AG04449 (cell line): ENCODE data around the gene SIPA1L3.
"Not testable (repeated sequence)": the region's sequence is repeated elsewhere in the genome, so short reads cannot be mapped to it uniquely, and the experiment has no call there.

Source experiments
- CTCF ChIA-PET: fragments of 350-600 bp; formaldehyde crosslinking; extraction: SDS; loops from one replicate; lab custom pipeline; 2021; ENCODE audit warnings: antibody characterized with exemption; lab: Yijun Ruan, JAX
- POLR2A ChIA-PET: fragments of 400-600, 350-600 bp; formaldehyde crosslinking; extraction: SDS; loops from one replicate; lab custom pipeline; 2020; ENCODE audit warnings: antibody characterized with exemption, inconsistent platforms; lab: Yijun Ruan, JAX
- DNase-seq: peaks from one replicate; pipeline ENCODE4 v3.0.0-alpha.2; 2010; ENCODE audit warnings: low read depth, low spot score
- H3K4me3 ChIP-seq: 2 replicates; pipeline ENCODE4 v1.5.1; 2011; ENCODE audit warnings: low read depth, mild to moderate bottlenecking, control low read depth, low read length
- CTCF ChIP-seq: IDR thresholded peaks from one replicate; pipeline ENCODE4 v1.5.1; 2011; ENCODE audit warnings: mild to moderate bottlenecking, moderate library complexity, low read length, control low read depth, inconsistent platforms; ENCODE audit not compliant: insufficient read depth; ENCODE audit errors: missing control alignments

Gene SIPA1L3

GRCh38 chr19:38228005-38228377, 321.0 kb downstream of the SIPA1L3 start:
- TF ChIP-seq CTCF, result no peak
- H3K4me3 ChIP-seq, result peak overlapping the region; percentile 8; the same call in 1 of the 2 replicates
- ChIA-PET CTCF (interaction anchor here (0.9 to 3.8 kb wide), 14 partner anchors 10 to 329 kb away, joined by 3 to 18 read pairs (median 5); partner anchors contain the start of genes CATSPERG, FAM98C and WDR87), POLR2A (no interaction called here)
- DNase-seq, result no peak

GRCh38 chr19:38228491-38229439, 321.8 kb downstream of the SIPA1L3 start:
- TF ChIP-seq CTCF, result no peak
- ChIA-PET POLR2A (no interaction called here), CTCF (interaction anchor here (1.1 to 7.7 kb wide), 7 partner anchors 9 to 326 kb away, joined by 3 to 93 read pairs (median 5); partner anchors contain the start of genes CATSPERG, SIPA1L3 and WDR87)
- DNase-seq, result no peak
- peak overlapping the region; percentile 62 for H3K4me3 ChIP-seq

GRCh38 chr19:38229585-38230073, 322.6 kb downstream of the SIPA1L3 start:
- ChIA-PET POLR2A (no interaction called here), CTCF (interaction anchor here (1.1 to 7.7 kb wide), 6 partner anchors 14 to 327 kb away, joined by 3 to 94 read pairs (median 6); partner anchors contain the start of genes CATSPERG, PSMD8, SIPA1L3 and WDR87)
- DNase-seq, result no peak
- peak overlapping the region; percentile 62 for H3K4me3 ChIP-seq
- TF ChIP-seq CTCF, result peak; percentile 18

- POLR2A ChIA-PET, DNase-seq, H3K4me3 ChIP-seq: not testable (repeated sequence)
- CTCF ChIA-PET, result interaction anchor here (0.9 to 7.7 kb wide), 8 partner anchors 13 to 331 kb away, joined by 3 to 94 read pairs (median 4); partner anchors contain the start of genes CATSPERG, PSMD8 and WDR87
Measured at GRCh38 chr19:38230506-38231133, 323.6 kb downstream of the SIPA1L3 start.

- no peak for TF ChIP-seq CTCF
- no peak for DNase-seq
- ChIA-PET CTCF (interaction anchor here (1.0 to 7.7 kb wide), 9 partner anchors 12 to 333 kb away, joined by 3 to 94 read pairs (median 4); partner anchors contain the start of genes CATSPERG and WDR87), POLR2A (no interaction called here)
- H3K4me3 ChIP-seq, result no peak overlapping the region
Measured at GRCh38 chr19:38231918-38232317, 324.9 kb downstream of the SIPA1L3 start.

- CTCF ChIA-PET, result interaction anchor here (0.6 to 7.7 kb wide), 34 partner anchors 8 to 654 kb away, joined by 3 to 94 read pairs (median 4); partner anchors contain the start of genes CATSPERG, GGN, KCNK6 and PSMD8
- no peak overlapping the region for H3K4me3 ChIP-seq
- TF ChIP-seq CTCF, result peak; percentile 84
- no peak for DNase-seq
- POLR2A ChIA-PET, result no interaction called here
Measured at GRCh38 chr19:38233740-38234251, 326.8 kb downstream of the SIPA1L3 start.
